Hepatocyte (in vitro differentiated cells): ENCODE results near the gene PCID2. TPM values are rescaled to one million over a fixed set of nuclear protein-coding genes. Genes with fewer than 3 reads are reported as not detected.
A peak's percentile ranks its signal among the peaks of the same experiment; 100 is the strongest.

Experiments
- DNase-seq: peaks from one replicate; pipeline ENCODE4 v3.0.0-alpha.2; 2016; ENCODE audit warnings: low spot score
- H2AFZ ChIP-seq: fragments of 200-600 bp; sonication (generic); 2 replicates; pipeline ENCODE4 v1.6.0; 2016; ENCODE audit warnings: antibody characterized with exemption, mild to moderate bottlenecking
- H3K27ac ChIP-seq: fragments of 200-600 bp; sonication (generic); 2 replicates; pipeline ENCODE4 v1.5.1; 2016; ENCODE audit warnings: mild to moderate bottlenecking
- H3K27me3 ChIP-seq: fragments of 200-600 bp; sonication (generic); 2 replicates; pipeline ENCODE4 v1.6.1; 2016
- H3K36me3 ChIP-seq: fragments of 200-600 bp; sonication (generic); replicated peaks from 2 replicates; pipeline ENCODE4 v1.5.1; 2016; ENCODE audit warnings: low read depth; ENCODE audit not compliant: insufficient read depth
- H3K4me1 ChIP-seq: fragments of 200-600 bp; sonication (generic); 2 replicates; pipeline ENCODE4 v1.5.1; 2016; ENCODE audit warnings: mild to moderate bottlenecking, moderate library complexity; ENCODE audit not compliant: insufficient read depth
- H3K4me2 ChIP-seq: fragments of 200-600 bp; sonication (generic); 2 replicates; pipeline ENCODE4 v1.6.0; 2016
- H3K4me3 ChIP-seq: fragments of 200-600 bp; sonication (generic); 2 replicates; pipeline ENCODE4 v1.5.1; 2016; ENCODE audit warnings: mild to moderate bottlenecking
- H3K79me2 ChIP-seq: fragments of 200-600 bp; sonication (generic); 2 replicates; pipeline ENCODE4 v1.6.0; 2017; ENCODE audit warnings: mild to moderate bottlenecking
- H3K9me2 ChIP-seq: fragments of 200-600 bp; sonication (generic); replicated peaks from 2 replicates; pipeline ENCODE4 v1.6.0; 2017; ENCODE audit warnings: mild to moderate bottlenecking; ENCODE audit not compliant: insufficient read depth
- H3K9me3 ChIP-seq: fragments of 200-600 bp; sonication (generic); 2 replicates; pipeline ENCODE4 v1.5.1; 2016; ENCODE audit warnings: low read depth, mild to moderate bottlenecking
- H4K20me1 ChIP-seq: fragments of 200-600 bp; sonication (generic); 2 replicates; pipeline ENCODE4 v1.6.0; 2016; ENCODE audit warnings: mild to moderate bottlenecking; ENCODE audit not compliant: insufficient read depth, poor library complexity, severe bottlenecking
- EZH2 ChIP-seq: fragments of 200-600 bp; sonication (generic); IDR thresholded peaks from 2 replicates; pipeline ENCODE4 v1.6.1; 2016; ENCODE audit warnings: antibody characterized with exemption, mild to moderate bottlenecking, borderline replicate concordance
- EZH2phosphoT487 ChIP-seq: fragments of 200-600 bp; sonication (generic); IDR thresholded peaks from one replicate; pipeline ENCODE4 v1.6.1; 2018; ENCODE audit warnings: antibody characterized with exemption, mild to moderate bottlenecking, low read depth, moderate library complexity; ENCODE audit not compliant: unreplicated experiment, severe bottlenecking
- WGBS: methylation state at CpG from one replicate; pipeline ENCODE4 v1.1.6; 2016; ENCODE audit warnings: low lambda C conversion rate; ENCODE audit errors: missing lambda C conversion rate; 5-methylcytosine and 5-hydroxymethylcytosine counted together
- polyA plus RNA-seq: library from polyadenylated mRNA; unstranded; fragments of >200 nt; fragmentation: Nextera tagmentation; extraction: Ambion mirVana; gene quantifications from 2 replicates; pipeline ENCODE4 v1.2.1, GENCODE V29; 2016
- total RNA-seq: library from RNA; depleted of rRNA; stranded (reverse); fragments of >200 nt; gene quantifications from 2 replicates; pipeline ENCODE4 v1.2.3, GENCODE V29; 2014
- TF ChIP-seq, protein P1 (sequence below): fragments of 200-600 bp; sonication (generic); IDR thresholded peaks from 2 replicates; pipeline ENCODE4 v1.5.1; 2016; ENCODE audit warnings: antibody characterized with exemption, mild to moderate bottlenecking; ENCODE audit not compliant: poor library complexity

Gene PCID2
- total and polyA plus RNA-seq, 2 experiments from 2014 or later: 47.5 to 55.4 TPM

- Histone ChIP-seq H3K4me3 (peak overlapping the region; percentile 100), H2AFZ (peak overlapping the region; percentile 99), H3K36me3 (no peaks in the 10 kb centered on the region), H3K27me3 (no peaks in the 10 kb centered on the region), H4K20me1 (peaks cover 25% of the 10 kb centered on the region), H3K9me2 (no peaks in the 10 kb centered on the region), H3K27ac (peak overlapping the region; percentile 100), H3K9me3 (no peaks in the 10 kb centered on the region), H3K4me1 (peaks cover 25% of the 10 kb centered on the region), H3K4me2 (peak overlapping the region; percentile 94), H3K79me2 (peaks cover 85% of the 10 kb centered on the region)
- TF ChIP-seq EZH2 (no peak), EZH2phosphoT487 (no peak)
- TF ChIP-seq, protein P1, sequence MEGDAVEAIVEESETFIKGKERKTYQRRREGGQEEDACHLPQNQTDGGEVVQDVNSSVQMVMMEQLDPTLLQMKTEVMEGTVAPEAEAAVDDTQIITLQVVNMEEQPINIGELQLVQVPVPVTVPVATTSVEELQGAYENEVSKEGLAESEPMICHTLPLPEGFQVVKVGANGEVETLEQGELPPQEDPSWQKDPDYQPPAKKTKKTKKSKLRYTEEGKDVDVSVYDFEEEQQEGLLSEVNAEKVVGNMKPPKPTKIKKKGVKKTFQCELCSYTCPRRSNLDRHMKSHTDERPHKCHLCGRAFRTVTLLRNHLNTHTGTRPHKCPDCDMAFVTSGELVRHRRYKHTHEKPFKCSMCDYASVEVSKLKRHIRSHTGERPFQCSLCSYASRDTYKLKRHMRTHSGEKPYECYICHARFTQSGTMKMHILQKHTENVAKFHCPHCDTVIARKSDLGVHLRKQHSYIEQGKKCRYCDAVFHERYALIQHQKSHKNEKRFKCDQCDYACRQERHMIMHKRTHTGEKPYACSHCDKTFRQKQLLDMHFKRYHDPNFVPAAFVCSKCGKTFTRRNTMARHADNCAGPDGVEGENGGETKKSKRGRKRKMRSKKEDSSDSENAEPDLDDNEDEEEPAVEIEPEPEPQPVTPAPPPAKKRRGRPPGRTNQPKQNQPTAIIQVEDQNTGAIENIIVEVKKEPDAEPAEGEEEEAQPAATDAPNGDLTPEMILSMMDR: no peak
- DNase-seq: no peak
- WGBS: 40% methylated on average over 3 of the region's 3 CpGs
Measured at GRCh38 chr13:113207460-113207859, 1.0 kb downstream of the PCID2 start.

- Histone ChIP-seq H2AFZ (no peak overlapping the region), H3K9me3 (no peaks in the 10 kb centered on the region), H3K9me2 (no peaks in the 10 kb centered on the region), H3K4me1 (peaks cover 19% of the 10 kb centered on the region), H4K20me1 (peaks cover 8% of the 10 kb centered on the region), H3K27me3 (no peaks in the 10 kb centered on the region), H3K27ac (no peak overlapping the region), H3K36me3 (no peaks in the 10 kb centered on the region), H3K4me2 (no peak overlapping the region), H3K4me3 (no peak overlapping the region), H3K79me2 (peaks cover 85% of the 10 kb centered on the region)
- WGBS: 91% methylated on average over 5 of the region's 5 CpGs
- DNase-seq: no peak
- no peak for TF ChIP-seq EZH2phosphoT487
- TF ChIP-seq, protein P1: no peak
- TF ChIP-seq EZH2: no peak
Measured at GRCh38 chr13:113205428-113205931, 3.0 kb downstream of the PCID2 start.

- H3K9me2 ChIP-seq: no peaks in the 10 kb centered on the region
- H3K27me3 ChIP-seq: no peaks in the 10 kb centered on the region
- no peak overlapping the region for H3K4me3 ChIP-seq
- no peak for DNase-seq
- H3K27ac ChIP-seq: no peak overlapping the region
- H3K36me3 ChIP-seq: no peaks in the 10 kb centered on the region
- H3K4me1 ChIP-seq: peaks cover 16% of the 10 kb centered on the region
- no peak overlapping the region for H3K4me2 ChIP-seq
- peaks cover 5% of the 10 kb centered on the region for H4K20me1 ChIP-seq
- no peak overlapping the region for H2AFZ ChIP-seq
- TF ChIP-seq EZH2phosphoT487: no peak
- TF ChIP-seq, protein P1: no peak
- TF ChIP-seq EZH2: no peak
- H3K79me2 ChIP-seq: peaks cover 90% of the 10 kb centered on the region
- 84% methylated on average over 5 of the region's 5 CpGs for WGBS
- H3K9me3 ChIP-seq: no peaks in the 10 kb centered on the region
Measured at GRCh38 chr13:113204378-113204734, 4.1 kb downstream of the PCID2 start.
